GM18907 (cell line): ENCODE data around the gene AOPEP.

Source experiments
- ATAC-seq: cut with Tn5 transposase; IDR thresholded peaks from one replicate; pipeline ENCODE4 v1.9.1; 2021; ENCODE audit warnings: mild to moderate bottlenecking, moderate library complexity; ENCODE audit not compliant: unreplicated experiment

AOPEP gene

DNA sequence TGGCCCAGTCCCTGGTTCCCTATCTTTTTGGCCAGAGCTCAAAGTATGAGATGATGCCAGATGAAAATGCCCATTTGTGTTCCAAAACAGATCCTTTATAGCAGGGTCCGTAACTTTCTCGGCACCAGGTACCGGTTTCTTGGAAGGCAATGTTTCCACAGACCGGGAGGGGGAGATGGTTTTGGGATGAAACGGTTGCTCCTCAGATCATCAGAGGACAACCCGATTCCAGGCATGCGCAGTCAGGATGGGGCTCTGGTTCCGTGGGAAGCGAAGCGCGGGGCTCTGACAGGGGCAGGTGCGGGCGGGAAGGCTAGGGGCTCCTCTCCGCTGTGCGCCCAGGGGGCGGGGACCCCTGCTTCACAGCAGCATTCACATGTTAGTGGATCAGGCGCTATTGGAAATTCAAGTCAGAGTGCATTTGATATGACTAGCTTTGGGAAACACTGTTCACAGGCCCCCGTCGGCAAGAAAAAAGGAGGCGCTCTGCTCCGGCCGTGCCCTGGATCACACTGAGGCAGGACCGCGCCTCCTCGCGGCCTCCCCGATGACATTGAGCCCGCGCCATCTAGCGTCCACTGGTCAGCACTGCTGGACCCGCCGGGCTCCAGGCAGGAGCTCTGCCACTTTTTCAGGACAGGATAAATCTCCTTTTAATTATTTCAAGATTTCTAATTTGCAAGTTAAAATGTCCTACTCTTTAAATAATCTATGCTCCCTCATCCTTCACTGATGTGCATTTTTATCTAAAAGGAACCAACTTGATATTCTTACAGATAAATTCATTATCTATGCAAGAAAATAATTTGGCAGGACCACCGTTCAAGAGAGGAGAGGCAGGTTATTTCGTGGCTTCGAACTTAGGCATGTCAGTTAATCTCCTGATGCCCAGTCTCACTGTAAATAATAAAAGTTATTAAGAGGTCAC, 401.0 kb downstream of the AOPEP start:
- peak; percentile 81 for ATAC-seq

GRCh38 chr9:95128177-95128524, 401.7 kb downstream of the AOPEP start:
- no peak for ATAC-seq

GRCh38 chr9:95129476-95130291, 403.2 kb downstream of the AOPEP start:
- ATAC-seq: no peak

- no peak for ATAC-seq
These were observed 404.0 kb downstream of the AOPEP start for GRCh38 chr9:95130484-95130883.

DNA sequence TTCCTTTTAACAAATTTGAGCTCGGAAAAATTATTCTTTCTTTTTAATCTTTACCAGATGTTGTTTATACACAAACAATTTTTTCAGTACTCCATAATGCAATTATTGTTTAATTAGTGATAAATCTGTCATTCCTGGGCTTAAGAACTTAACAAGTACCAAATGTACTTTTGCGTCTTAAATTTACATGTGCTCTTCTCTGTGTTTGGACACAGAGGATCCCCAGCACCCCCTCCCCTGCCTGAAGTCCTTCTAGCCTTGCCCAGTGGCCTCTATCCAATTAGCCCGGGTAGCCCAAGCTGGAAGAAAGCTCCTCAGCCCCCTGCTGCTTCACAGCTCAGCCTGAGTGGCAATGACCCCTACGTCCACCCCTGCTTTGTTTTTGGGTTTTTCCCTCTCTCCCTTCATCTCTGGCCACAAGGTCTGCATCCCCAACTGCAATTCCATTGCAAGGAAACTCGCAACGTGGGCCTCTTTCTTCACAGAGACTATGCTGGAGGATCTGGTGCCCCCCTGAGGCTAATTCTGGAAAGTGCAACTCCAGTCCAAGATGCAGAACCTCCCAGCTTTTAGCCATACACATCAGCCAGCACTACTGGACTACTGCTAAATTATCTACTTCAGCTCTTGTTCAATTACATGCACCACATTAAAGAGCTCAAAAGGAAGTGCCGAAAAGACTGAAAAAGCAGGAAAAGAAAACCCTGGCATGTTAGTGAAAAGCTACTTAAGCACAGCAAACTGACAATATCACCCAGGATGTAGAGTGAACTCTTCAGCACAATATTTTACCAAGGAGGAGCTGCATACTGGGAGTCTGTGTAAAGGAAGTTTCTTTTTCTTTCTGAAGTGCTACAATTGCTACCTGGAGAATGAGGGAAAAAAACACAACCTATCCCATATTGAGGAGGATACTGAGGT, 404.8 kb downstream of the AOPEP start:
- ATAC-seq: no peak

- ATAC-seq: no peak
These were observed 406.1 kb downstream of the AOPEP start for GRCh38 chr9:95132366-95133324.

DNA sequence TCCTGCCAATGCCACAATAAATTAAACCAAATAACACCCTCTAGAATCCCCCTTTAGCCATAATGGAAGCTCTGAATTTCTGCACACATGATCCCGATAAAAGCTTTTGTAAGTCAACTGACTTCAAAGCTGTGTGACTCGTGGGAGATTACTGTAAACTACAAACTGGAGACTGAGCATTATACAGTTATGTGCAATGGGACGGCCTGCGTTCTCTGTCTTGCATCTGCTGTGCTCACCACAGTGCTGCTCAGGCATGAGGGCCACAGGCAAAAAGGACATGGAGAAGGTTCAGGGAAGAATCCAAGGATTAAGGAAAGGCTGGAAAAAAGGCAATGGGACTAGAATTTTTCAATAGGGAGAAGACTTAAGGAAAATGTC, 406.8 kb downstream of the AOPEP start:
- ATAC-seq: no peak

- no peak for ATAC-seq
These were observed 408.0 kb downstream of the AOPEP start for GRCh38 chr9:95134457-95134881.

DNA sequence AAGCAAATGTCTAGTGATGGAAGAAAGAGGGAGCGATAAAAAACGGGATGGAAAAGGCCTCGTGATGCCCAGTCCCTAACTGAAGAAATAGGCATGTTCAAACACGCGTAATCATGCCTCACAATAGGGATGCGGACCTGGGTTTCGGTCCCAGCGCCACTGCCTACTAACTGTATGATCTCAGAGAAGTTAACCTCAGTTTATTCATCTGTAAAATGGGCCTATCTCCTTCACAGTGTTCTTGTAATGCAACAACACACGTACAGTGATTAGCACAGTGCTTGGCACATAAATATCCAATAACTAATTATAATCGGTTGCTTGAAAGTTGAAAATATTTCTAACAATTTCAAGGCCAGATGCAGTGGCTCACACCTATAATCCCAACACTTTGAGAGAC, 409.3 kb downstream of the AOPEP start:
- ATAC-seq: no peak
